GM21576 (cell line): ENCODE measurements around the gene CLMN.
"Not testable (repeated sequence)": the region's sequence is repeated elsewhere in the genome, so short reads cannot be mapped to it uniquely, and the experiment has no call there.

Experiments used
- ATAC-seq: cut with Tn5 transposase; IDR thresholded peaks from one replicate; pipeline ENCODE4 v1.9.1; 2021; ENCODE audit warnings: mild to moderate bottlenecking, moderate library complexity; ENCODE audit not compliant: unreplicated experiment

Gene CLMN

GRCh38 chr14:95290021-95290420 is 29.7 kb downstream of the CLMN start:
- ATAC-seq = no peak

- ATAC-seq = no peak
Measured at GRCh38 chr14:95289323-95290010, 30.2 kb downstream of the CLMN start.

GRCh38 chr14:95288672-95289322 is 30.9 kb downstream of the CLMN start:
- ATAC-seq = no peak

GRCh38 chr14:95287176-95287754 is 32.4 kb downstream of the CLMN start:
- no peak for ATAC-seq

DNA sequence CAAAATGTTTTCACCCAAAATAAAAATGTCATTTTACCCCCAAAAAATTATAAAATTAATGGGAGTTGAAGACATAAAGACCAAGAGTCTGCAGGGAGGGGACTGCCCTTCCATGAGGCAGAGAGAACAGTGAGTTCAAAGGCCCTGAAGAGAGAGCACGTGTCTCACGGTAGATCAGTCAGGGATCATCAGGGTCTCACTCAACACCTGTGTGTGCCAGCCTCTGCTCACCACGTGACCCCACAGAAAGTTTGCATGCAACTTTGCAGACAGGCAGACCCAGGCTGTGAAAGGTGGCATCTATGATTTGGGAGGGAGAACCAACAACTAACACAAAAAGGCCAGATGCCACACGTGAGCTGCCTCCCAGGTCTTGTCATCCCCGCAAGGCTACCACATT is 33.1 kb downstream of the CLMN start:
- no peak for ATAC-seq

DNA sequence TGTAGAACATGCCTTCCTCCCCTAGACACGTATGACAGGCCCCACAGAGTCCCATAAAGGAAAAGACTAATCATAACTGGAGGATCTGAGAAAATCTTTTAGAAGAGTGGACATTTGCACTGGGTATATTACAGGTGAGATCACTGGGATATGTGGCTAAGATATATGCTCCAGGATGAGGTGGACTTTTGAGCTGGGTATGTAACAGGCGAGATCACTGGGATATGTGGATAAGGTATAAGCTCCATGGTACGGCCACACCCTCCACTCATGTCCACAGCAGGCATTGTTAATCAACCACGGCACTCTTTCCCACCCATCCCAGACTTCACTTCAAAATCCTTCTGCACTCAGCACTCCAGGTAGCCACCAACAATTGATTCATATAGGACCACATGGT is 34.1 kb downstream of the CLMN start:
- no peak for ATAC-seq

- not testable (repeated sequence) for ATAC-seq
Measured at GRCh38 chr14:95283802-95284201, 35.9 kb downstream of the CLMN start.

GRCh38 chr14:95282986-95283380 is 36.7 kb downstream of the CLMN start:
- ATAC-seq = not testable (repeated sequence)

DNA sequence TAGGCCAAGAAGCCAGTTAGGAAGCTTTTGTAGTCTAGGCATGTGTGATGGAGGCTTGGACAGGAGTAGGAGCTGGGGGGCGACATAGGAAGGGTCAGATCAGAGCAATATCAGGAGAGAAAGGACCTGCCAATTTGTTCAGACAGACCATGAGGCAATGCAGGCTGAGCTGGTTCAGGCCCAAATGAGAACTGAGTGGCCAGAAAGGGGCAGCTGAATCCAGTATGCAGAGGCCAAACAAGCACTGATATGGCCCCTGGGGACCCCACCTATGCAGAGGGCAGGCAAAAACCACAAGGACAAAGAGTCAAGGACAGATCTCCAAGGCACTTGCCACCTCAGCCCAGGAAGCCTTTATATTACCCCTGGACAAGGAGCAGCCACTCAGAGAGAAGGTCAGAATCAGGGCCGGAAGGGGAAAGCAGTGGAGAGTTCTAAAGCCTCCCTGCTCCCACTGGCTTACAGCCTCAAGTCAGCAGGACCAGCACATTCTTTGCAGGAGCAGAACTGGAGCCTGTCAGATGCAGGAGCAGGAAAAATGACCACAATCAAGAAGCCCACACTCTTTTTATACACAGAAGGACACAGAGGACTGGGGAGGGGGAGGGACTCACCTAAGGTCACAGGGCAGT is 37.2 kb downstream of the CLMN start:
- no peak for ATAC-seq

- no peak for ATAC-seq
Measured at GRCh38 chr14:95281560-95282176, 38.0 kb downstream of the CLMN start.

DNA sequence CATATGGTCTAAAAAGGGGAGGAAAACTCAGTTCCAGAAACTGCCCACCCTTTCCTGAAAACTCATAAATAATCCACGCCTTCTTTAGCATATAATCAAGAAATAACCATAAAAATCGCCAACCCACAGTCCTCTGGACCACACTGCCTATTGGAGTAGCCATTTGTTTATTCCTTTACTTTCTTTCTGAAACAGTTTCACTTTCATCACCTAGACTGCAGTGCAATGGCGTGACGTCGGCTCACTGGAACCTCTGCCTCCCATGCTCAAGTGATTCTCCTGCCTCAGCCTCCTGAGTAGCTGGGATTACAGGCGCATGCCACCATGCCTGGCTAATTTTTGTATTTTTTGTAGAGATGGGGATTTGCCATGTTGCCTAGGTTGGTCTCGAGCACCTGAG is 44.2 kb downstream of the CLMN start:
- ATAC-seq = no peak

DNA sequence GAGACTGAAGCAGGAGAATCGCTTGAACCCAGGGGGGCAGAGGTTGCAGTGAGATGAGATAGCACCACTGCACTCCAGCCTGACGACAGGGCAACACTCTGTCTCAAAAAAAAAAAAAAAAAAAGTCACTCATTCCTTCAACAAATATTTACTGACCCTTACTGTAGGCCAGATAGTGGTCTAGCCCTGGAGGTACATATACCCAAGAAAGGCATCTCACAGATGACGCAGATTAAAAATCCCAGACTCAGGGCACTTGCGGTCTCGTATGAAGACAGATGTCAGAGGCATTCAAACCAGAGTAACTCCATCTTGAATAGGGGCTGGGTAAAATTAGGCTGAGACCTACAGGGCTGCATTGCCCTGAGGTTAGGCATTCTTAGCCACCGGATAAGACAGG is 44.8 kb downstream of the CLMN start:
- ATAC-seq = no peak

DNA sequence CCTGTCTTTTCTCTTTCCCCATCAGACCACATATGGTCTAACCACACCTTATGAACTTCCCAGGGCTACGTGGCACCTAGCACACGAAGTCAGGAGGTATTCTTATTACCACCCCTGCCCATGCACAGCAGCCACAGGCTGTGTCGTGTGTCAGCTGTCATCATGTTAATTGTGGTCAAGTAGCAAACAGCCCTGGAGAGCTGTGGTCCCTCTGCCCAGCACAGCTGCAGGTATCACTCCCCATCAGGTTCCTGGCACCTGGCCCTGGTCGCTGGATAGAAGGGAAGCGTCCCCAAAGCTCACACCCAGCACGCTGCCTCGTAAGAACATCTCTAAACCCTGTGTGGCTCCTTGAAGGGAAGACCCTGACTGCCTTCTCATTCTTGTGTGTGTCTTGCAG is 45.4 kb downstream of the CLMN start:
- no peak for ATAC-seq

- ATAC-seq = no peak
Measured at GRCh38 chr14:95273001-95273978, 46.4 kb downstream of the CLMN start.

DNA sequence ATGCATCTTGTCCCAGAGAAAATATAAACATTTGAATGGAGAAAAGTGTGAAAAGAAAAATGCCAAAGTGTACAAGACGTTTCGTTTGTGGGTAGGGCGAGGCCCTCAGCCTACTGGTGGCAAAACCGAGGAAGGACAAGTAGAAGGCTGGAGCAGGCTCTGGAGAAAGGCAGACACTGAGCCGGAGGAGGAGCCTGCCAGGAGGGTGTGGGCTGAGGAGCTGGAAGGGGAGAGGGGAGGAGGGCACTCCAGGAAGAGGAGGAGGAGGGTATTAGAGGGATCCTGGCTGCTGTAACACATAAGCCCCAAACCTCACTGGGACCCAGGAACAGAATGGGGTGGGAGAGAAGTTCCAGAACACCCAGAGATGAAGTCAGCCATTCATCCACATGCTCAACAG is 47.7 kb downstream of the CLMN start:
- no peak for ATAC-seq

GRCh38 chr14:95270203-95270602 is 49.5 kb downstream of the CLMN start:
- no peak for ATAC-seq

DNA sequence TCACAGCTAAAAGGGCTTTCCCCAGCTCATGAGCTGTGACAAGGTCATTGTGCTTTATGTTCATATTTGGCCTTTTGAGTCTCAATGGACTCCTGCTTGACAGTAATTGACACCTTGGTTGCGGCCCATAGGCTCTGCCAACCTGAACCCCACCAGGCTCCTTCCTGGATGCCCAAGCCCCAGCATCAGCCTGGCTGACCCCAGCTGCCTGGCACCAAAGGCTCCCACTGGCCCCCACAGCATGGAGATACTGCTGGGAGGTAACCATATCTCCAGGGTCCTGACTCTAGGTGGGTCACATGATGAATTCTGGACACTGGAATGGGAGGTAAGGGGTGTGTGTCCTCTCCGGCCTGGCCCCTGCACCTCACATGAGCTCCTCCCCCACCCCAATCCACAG is 50.2 kb downstream of the CLMN start:
- ATAC-seq = no peak

DNA sequence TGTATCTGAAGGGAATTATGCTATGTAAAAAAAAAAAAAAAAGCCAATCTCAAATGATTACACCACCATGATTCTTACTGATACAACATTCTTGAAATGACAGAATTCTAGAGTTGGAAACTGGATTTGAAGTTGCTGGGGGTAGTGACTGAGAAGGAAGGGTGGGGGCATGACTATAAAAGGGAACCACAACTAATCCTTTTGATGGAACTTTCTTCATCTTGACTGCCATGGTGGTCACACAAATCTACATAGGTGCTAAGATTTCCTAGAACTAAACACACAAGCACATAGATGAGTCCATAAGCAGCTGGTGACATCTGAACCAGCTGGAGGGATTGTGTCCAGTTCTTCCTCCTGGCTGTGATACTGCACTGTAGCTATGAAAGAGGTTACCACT is 51.4 kb downstream of the CLMN start:
- no peak for ATAC-seq

- no peak for ATAC-seq
Measured at GRCh38 chr14:95267306-95267705, 52.4 kb downstream of the CLMN start.
